Jurkat, Clone E6-1 (cell line): ENCODE measurements around the gene TRMT6.

Experiments used
- DNase-seq: peaks from one replicate; pipeline ENCODE4 v3.0.0-alpha.2; 2011; ENCODE audit warnings: low read depth, low spot score
- H3K4me3 ChIP-seq: 2 replicates; pipeline ENCODE4 v1.5.1; 2011; ENCODE audit warnings: mild to moderate bottlenecking, low read length, control low read depth, moderate library complexity

TRMT6 gene

DNA sequence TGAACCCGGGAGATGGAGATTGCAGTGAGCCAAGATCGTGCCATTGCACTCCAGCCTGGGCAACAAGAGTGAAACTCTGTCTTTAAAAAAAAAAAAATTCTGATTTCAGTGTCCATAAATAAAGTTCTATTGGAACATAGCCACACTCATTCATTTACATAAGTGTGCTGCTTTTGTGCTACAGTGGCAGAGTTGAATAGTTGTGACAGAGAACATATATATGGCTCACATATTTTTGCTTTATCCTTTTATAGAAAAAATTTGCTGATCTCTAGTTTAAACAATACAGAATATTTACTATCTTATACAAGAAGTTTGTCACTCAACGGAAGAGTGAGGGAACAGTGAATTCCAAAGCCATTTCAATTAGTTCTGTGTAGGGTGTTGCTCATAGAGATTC, 18.1 kb upstream of the TRMT6 start:
- H3K4me3 ChIP-seq = no peak overlapping the region
- DNase-seq = no peak

GRCh38 chr20:5967469-5967868, 17.1 kb upstream of the TRMT6 start:
- H3K4me3 ChIP-seq = no peak overlapping the region
- no peak for DNase-seq

- no peak for DNase-seq
- H3K4me3 ChIP-seq = peak overlapping the region; percentile 77
Measured at GRCh38 chr20:5949943-5950270, 426 bp downstream of the TRMT6 start.

- no peak for DNase-seq
- no peak overlapping the region for H3K4me3 ChIP-seq
Measured at GRCh38 chr20:5947276-5947675, 3.1 kb downstream of the TRMT6 start.

DNA sequence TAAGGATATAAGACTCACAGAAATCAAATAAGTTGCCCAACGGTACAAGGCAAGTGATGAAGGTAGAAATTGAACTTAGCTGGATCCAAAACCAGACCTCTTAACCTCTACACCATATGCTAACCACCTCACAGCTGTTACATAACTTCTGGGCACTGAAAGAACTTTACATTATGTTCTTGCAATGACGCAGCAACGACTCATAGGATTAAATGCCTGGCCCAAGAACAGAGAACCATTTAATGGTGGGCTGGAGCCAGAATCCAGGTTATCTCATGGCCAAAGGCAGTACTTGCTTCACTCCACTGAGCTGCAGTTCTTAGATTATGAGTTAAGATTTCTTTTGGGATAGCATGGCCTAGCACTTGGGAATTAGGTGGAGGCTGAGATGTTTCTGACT, 4.4 kb downstream of the TRMT6 start:
- H3K4me3 ChIP-seq = no peak overlapping the region
- DNase-seq = no peak

DNA sequence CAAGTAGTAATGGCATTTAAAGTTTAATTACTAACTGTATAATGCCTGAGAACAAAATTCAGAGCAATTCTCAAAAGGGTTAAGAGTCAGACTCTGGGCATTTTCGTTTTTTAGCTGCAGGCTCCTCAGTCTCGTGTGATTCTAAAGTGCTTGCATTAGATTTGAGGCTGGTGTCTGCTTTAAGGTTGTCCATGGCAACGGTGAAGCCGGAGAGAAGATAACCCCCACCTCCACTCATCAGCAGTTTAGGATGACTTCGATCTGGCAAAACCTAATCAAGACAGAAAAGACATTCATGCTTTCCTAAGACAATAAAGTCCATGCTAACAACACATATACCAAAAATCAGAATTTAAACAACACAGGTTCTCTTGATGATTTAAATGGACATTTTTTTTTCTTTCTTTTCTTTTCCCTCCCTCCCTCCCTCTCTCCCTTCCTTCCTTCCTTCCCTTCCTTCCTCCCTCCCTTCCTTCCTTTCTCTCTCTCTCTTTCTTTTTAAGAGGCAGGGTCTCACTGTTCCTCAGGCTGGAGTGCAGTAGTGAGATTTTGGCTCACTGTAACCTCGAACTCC, 11.8 kb downstream of the TRMT6 start:
- H3K4me3 ChIP-seq = no peak overlapping the region
- DNase-seq = no peak

- H3K4me3 ChIP-seq = no peak overlapping the region
- DNase-seq = no peak
Measured at GRCh38 chr20:5936238-5936637, 14.1 kb downstream of the TRMT6 start.

- no peak for DNase-seq
- H3K4me3 ChIP-seq = no peak overlapping the region
Measured at GRCh38 chr20:5935384-5935783, 14.9 kb downstream of the TRMT6 start.

DNA sequence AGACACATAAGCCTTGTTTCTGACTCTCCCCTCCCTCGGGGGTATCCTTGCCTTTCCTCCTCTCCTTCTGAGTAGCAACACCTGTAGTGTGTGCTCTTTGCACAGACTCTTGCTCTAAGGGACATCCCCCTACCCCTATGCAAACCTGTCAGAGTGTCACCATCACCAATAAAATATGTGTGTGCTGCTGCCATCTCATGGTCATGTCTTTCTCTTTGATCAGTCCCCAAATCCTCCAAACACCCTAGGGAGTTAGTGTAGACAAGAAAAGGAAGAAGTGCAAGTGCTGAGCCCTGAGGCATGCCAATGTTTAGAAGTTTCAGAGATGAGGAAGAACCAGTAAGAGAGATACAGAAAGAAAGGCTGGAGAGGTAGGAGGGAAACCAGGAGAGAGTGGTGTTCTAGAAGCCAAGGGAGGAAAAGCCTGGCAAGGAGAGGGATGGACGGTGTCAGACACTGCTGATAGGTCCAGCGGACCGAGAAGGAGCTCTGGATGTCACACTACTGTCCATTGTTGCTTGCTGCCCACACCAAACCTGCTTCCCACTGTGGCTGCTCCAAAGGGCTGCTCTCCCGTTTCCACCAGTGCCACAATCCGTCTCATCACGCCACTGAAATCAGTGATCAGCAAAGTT, 16.4 kb downstream of the TRMT6 start:
- DNase-seq = peak; percentile 23
- no peak overlapping the region for H3K4me3 ChIP-seq

GRCh38 chr20:5932796-5933195, 17.5 kb downstream of the TRMT6 start:
- DNase-seq = no peak

DNA sequence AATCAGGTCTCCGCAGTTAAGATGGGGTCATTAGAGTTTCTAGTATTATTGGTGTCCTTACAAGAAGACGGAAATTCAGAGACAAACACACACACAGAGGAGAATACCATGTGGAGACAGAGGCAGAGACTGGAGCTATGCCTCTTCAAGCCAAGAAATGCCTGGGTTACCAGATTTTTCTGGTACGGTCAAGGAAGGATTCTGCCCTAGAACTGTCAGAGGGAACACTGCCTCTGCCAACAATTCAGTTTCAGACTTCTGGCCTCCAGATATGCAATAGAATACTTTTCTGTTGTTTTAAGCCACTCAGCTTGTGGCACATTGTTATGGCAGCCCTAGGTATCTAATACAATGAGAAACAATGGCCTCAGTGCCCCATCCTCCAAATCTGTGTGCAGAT, 18.9 kb downstream of the TRMT6 start:
- no peak overlapping the region for H3K4me3 ChIP-seq
- DNase-seq = no peak

More at GRCh38 chr20:5932796-5933195, 17.5 kb downstream of the TRMT6 start:
- H3K4me3 ChIP-seq = no peak overlapping the region

GRCh38 chr20:5928836-5929715, 21.3 kb downstream of the TRMT6 start:
- no peak overlapping the region for H3K4me3 ChIP-seq
- DNase-seq = no peak

GRCh38 chr20:5927749-5928462, 22.4 kb downstream of the TRMT6 start:
- no peak overlapping the region for H3K4me3 ChIP-seq
- no peak for DNase-seq

DNA sequence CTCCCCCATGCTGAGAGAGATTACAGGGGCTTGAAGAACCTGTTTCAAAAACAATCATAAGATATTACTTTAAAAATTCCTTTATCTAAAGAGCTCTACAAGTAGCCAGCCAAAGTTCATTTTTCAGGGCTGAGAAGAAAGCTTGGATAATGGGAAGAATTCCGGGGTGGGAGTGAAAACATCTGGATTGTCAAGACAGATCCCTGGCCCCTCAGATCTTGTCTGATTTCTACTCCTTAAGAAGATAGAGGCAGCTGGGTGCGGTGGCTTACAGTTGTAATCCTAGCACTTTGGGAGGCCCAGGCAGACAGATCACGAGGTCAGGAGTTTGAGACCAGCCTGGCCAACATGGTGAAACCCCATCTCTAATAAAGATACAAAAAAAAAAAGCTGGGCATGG, 24.8 kb downstream of the TRMT6 start:
- no peak for DNase-seq

GRCh38 chr20:5923493-5923892, 26.8 kb downstream of the TRMT6 start:
- no peak for DNase-seq
- no peak overlapping the region for H3K4me3 ChIP-seq

More for the DNA sequence above, 24.8 kb downstream of the TRMT6 start:
- H3K4me3 ChIP-seq = no peak overlapping the region

- no peak overlapping the region for H3K4me3 ChIP-seq
- no peak for DNase-seq
Measured at GRCh38 chr20:5920581-5920980, 29.8 kb downstream of the TRMT6 start.

DNA sequence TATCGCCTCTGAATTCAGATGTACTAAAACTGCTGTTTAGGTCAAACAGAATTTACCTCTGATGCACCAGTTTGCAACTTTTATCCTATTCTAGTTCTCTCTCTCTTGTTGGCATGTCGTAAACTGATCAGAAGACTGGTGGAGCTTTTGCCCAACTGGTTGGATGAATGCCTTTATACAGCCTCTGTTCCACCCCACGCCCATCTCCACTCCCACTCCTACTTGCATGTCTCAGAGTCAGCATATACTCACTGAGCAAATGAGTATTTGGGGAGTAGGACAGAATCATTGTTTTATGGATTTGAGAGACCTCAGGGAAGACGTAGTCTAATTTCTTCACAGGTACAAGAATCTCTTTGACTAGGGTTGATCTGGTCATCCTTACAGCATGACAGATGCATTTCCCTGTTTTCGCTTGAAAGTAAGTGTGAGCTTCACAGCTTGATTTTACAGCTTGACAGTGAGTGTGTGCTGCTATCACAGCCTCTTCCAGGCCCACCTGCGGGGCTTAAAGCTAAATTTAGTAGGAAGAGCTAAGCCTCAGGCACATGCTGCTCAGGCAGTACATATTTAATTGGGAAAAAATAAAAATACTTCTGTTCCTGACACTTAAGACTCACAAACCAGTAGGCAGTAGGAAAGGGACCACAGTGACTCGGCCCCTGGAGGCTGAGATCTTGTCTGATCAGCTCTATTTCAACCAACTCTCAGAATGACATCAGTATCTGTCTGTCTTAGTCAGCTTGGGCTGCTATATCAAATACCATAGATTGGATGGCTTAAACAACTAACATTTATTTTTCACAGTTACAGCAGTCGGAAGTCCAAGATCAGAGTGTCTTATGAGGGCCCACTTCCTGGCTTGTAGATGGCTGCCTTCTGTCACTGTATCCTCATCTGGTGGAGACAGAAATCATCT, 30.4 kb downstream of the TRMT6 start:
- no peak for DNase-seq

GRCh38 chr20:5918856-5919625, 31.3 kb downstream of the TRMT6 start:
- DNase-seq = no peak
- no peak overlapping the region for H3K4me3 ChIP-seq

More for the DNA sequence above, 30.4 kb downstream of the TRMT6 start:
- H3K4me3 ChIP-seq = no peak overlapping the region
